Endothelial cell of umbilical vein (primary cell): Measurements from ENCODE around the gene CPLX1. TPM values are rescaled to one million over a fixed set of nuclear protein-coding genes. Genes with fewer than 3 reads are reported as not detected.

Experiments
- BruUV-seq: library from RNA; stranded (reverse); fragments of 400-500 nt; replicated peaks from 2 replicates; lab custom pipeline; 2021; lab: Mats Ljungman, UMichigan
- CTCF ChIA-PET: fragments of 300-600, 350-600 bp; sonication (Branson Sonifier 250); formaldehyde crosslinking; loops from one replicate; lab custom pipeline; 2021; ENCODE audit warnings: antibody characterized with exemption, inconsistent platforms; lab: Charles Lee
- POLR2A ChIA-PET: fragments of 300-600, 350-600 bp; sonication (Branson Sonifier 250); formaldehyde crosslinking; loops from one replicate; lab custom pipeline; 2021; ENCODE audit warnings: antibody characterized with exemption, inconsistent platforms; lab: Charles Lee
- DNase-seq: peaks from one replicate; pipeline ENCODE4 v3.0.0-alpha.2; 2011; ENCODE audit warnings: low read depth, low spot score
- FAIRE-seq: peaks from 2 replicates; lab custom pipeline; 2011; peaks lifted over from hg19 to GRCh38; lab: Jason Lieb, UNC
- H2AFZ ChIP-seq: 2 replicates; pipeline ENCODE4 v1.6.0; 2012; ENCODE audit warnings: low read depth, low read length, control low read depth, inconsistent platforms
- H3K27ac ChIP-seq: 2 replicates; pipeline ENCODE4 v1.5.1; 2011; ENCODE audit warnings: low read depth, mild to moderate bottlenecking, control low read depth, low read length, moderate library complexity; ENCODE audit not compliant: insufficient read depth
- H3K27me3 ChIP-seq, 2 experiments: 2 replicates each; pipeline versions ENCODE4 v1.6.0 to v1.6.1; 2011; ENCODE audit warnings: low read length in 2 of 2, mixed read lengths in 1 of 2; ENCODE audit not compliant: control insufficient read depth in 2 of 2, insufficient read depth in 2 of 2
- H3K36me3 ChIP-seq, 2 experiments: 2 replicates in 1 of 2; 3 replicates in 1 of 2; pipeline ENCODE4 v1.5.1; 2011; ENCODE audit warnings: low read length in 2 of 2, mild to moderate bottlenecking in 1 of 2, moderate library complexity in 1 of 2; ENCODE audit not compliant: control insufficient read depth in 2 of 2, insufficient read depth in 2 of 2; ENCODE audit errors: extremely low read depth in 1 of 2
- H3K4me1 ChIP-seq: 3 replicates; pipeline ENCODE4 v1.5.1; 2011; ENCODE audit warnings: mild to moderate bottlenecking, low read length; ENCODE audit not compliant: control insufficient read depth, insufficient read depth; ENCODE audit errors: extremely low read depth
- H3K4me2 ChIP-seq: 2 replicates; pipeline ENCODE4 v1.6.1; 2011; ENCODE audit warnings: low read length, control low read depth, mixed read lengths; ENCODE audit not compliant: insufficient read depth
- H3K4me3 ChIP-seq, 3 experiments: fragments of 200-600 bp in 1 of 3; sonication (generic), shearing (Covaris generic) in 1 of 3; replicated peaks in 1 of 3; 2 replicates each; pipeline ENCODE4 v1.5.1; 2011 to 2016; ENCODE audit warnings: control low read depth in 3 of 3, low read length in 3 of 3, mild to moderate bottlenecking in 2 of 3, inconsistent platforms in 1 of 3, low read depth in 1 of 3, moderate library complexity in 1 of 3; ENCODE audit not compliant: insufficient read depth in 1 of 3
- H3K79me2 ChIP-seq: 2 replicates; pipeline ENCODE4 v1.6.0; 2012; ENCODE audit warnings: low read length, inconsistent platforms; ENCODE audit not compliant: control insufficient read depth, insufficient read depth
- H3K9ac ChIP-seq: replicated peaks from 2 replicates; pipeline ENCODE3; 2011; ENCODE audit warnings: low read length, control low read depth; ENCODE audit not compliant: insufficient read depth; ENCODE audit errors: extremely low read depth
- H3K9me1 ChIP-seq: replicated peaks from 3 replicates; pipeline ENCODE4 v1.6.0; 2011; ENCODE audit warnings: mild to moderate bottlenecking, low read length; ENCODE audit not compliant: control insufficient read depth, insufficient read depth; ENCODE audit errors: extremely low read depth
- H3K9me3 ChIP-seq: replicated peaks from 2 replicates; pipeline ENCODE4 v1.5.1; 2012; ENCODE audit warnings: low read length, inconsistent platforms; ENCODE audit not compliant: control insufficient read depth, insufficient read depth
- H4K20me1 ChIP-seq: replicated peaks from 2 replicates; pipeline ENCODE3; 2011; ENCODE audit warnings: mild to moderate bottlenecking, low read length; ENCODE audit not compliant: control insufficient read depth, insufficient read depth; ENCODE audit errors: extremely low read depth
- EZH2 ChIP-seq: IDR thresholded peaks from 2 replicates; pipeline ENCODE4 v1.6.1; 2012; ENCODE audit warnings: borderline replicate concordance, low read depth, mild to moderate bottlenecking, moderate library complexity, low read length, inconsistent platforms; ENCODE audit not compliant: severe bottlenecking
- FOS ChIP-seq: IDR thresholded peaks from 2 replicates; pipeline ENCODE4 v1.6.1; 2011; ENCODE audit warnings: mild to moderate bottlenecking, low read length, moderate library complexity, borderline replicate concordance; ENCODE audit not compliant: insufficient read depth
- GATA2 ChIP-seq: IDR thresholded peaks from 2 replicates; pipeline ENCODE4 v1.7.0; 2011; ENCODE audit warnings: low read depth, mild to moderate bottlenecking, moderate library complexity, mixed read lengths, low read length; ENCODE audit not compliant: insufficient read length, insufficient read depth
- JUN ChIP-seq: IDR thresholded peaks from 2 replicates; pipeline ENCODE4 v1.6.1; 2011; ENCODE audit warnings: borderline replicate concordance, low read depth; ENCODE audit not compliant: insufficient read length, insufficient read depth
- MYC ChIP-seq: IDR thresholded peaks from one replicate; pipeline ENCODE4 v1.6.1; 2011; ENCODE audit warnings: mild to moderate bottlenecking, low read depth, low read length
- POLR2A ChIP-seq: IDR thresholded peaks from 2 replicates; pipeline ENCODE4 v1.6.1; 2012; ENCODE audit warnings: low read depth, mild to moderate bottlenecking, control low read depth, low read length
- POLR2AphosphoS5 ChIP-seq: IDR thresholded peaks from 2 replicates; pipeline ENCODE4 v1.6.1; 2012; ENCODE audit warnings: low read depth, mild to moderate bottlenecking, control low read depth, low read length, moderate library complexity; ENCODE audit not compliant: insufficient read depth
- dilution Hi-C: fragments of 300-500 bp; cut with MboI; formaldehyde crosslinking; loops from one replicate; pipeline ENCODE4 v1.15.0; 2019; ENCODE audit warnings: low sequenced_read_pairs; ENCODE audit not compliant: extremely low pct_ligation_motif_present
- intact Hi-C: fragments of 100-400 bp; cut with micrococcal nuclease; formaldehyde crosslinking; loops from one replicate; pipeline ENCODE4 v1.10.0; 2022
- polyA plus RNA-seq, 4 experiments: library from polyadenylated mRNA; depleted of rRNA in 3 of 4; stranded (reverse) in 3 of 4; unstranded in 1 of 4; fragments of >200 nt; gene quantifications; 2 replicates each; pipeline versions ENCODE4 v1.2.1 to v1.2.3, GENCODE V29; 2011 to 2012; ENCODE audit warnings: missing spikeins in 1 of 4
- total RNA-seq: library from RNA; stranded (reverse); gene quantifications from 2 replicates; pipeline ENCODE4 v1.2.3, GENCODE V29; 2021
- TF ChIP-seq, protein P1 (sequence below), 2 donors: IDR thresholded peaks; 1 replicate in 1 of 2; 2 replicates in 1 of 2; pipeline ENCODE4 v1.5.1; 2011; ENCODE audit warnings: low read length in 2 of 2, mild to moderate bottlenecking in 2 of 2, moderate library complexity in 2 of 2, control low read depth in 1 of 2, inconsistent platforms in 1 of 2, low read depth in 1 of 2; ENCODE audit not compliant: insufficient read depth in 1 of 2; ENCODE audit errors: extremely low read depth in 1 of 2
- TF ChIP-seq, protein P2 (sequence below): IDR thresholded peaks from 2 replicates; pipeline ENCODE4 v1.6.1; 2011; ENCODE audit not compliant: insufficient read depth, insufficient read length

The CPLX1 gene
- total and polyA plus RNA-seq, 2 donors (not counting 3 experiments of a cell fraction or from before 2014, with no cell fraction given) = 1.0 to 1.8 TPM

DNA sequence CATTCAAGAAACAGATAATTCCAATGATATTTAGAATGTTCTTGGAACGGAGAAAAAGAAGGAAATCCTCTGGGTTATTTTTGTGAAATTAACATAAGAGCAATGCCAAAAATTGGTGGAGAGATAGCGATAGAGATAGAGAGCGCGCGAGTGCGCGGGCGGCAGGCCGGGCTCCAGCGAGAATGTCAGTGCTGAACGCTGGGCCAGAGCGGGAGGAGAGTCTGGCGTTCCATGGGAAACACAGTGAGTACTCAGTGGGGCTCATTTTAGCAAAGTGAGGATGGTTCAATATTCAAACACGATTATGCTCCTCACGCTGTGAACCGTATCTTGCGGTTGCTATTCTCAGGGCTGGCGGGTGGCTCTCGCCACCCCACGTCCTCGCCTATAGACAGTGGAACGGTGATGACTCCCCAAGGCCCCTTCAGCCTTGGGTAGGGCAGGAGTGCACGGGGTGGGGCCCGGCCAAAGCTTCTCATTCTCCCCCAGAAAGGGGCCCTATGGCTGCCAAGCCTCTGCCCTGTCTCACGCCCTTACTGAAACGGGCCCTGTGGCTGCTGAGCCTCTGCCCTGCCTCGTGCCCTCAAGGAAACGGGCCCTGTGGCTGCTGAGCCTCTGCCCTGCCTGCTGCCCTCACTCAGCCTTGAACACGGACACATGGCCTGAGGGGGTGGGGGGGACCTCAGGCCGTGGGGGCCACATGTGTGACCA, 16.9 kb downstream of the CPLX1 start:
- intact Hi-C loops (no loop called here), dilution Hi-C loops (no loop called here)
- Histone ChIP-seq H3K9me3 (no peaks in the 10 kb centered on the region), H3K4me3 (no peak overlapping the region), H3K4me1 (no peaks in the 10 kb centered on the region), H2AFZ (no peak overlapping the region), H3K27me3 (peaks cover 0 to 6% of the 10 kb centered on the region in 2 experiments), H3K4me2 (no peak overlapping the region), H3K79me2 (no peaks in the 10 kb centered on the region), H3K27ac (no peak overlapping the region), H3K9ac (no peak overlapping the region), H3K36me3 (no peaks in the 10 kb centered on the region), H4K20me1 (no peaks in the 10 kb centered on the region), H3K9me1 (no peaks in the 10 kb centered on the region)
- TF ChIP-seq POLR2A (no peak), MYC (no peak), GATA2 (no peak), POLR2AphosphoS5 (no peak)
- DNase-seq (no peak), FAIRE-seq (no peak)
- BruUV-seq = no TSS peak
- CTCF ChIA-PET = no interaction called here
- POLR2A ChIA-PET = no interaction called here

DNA sequence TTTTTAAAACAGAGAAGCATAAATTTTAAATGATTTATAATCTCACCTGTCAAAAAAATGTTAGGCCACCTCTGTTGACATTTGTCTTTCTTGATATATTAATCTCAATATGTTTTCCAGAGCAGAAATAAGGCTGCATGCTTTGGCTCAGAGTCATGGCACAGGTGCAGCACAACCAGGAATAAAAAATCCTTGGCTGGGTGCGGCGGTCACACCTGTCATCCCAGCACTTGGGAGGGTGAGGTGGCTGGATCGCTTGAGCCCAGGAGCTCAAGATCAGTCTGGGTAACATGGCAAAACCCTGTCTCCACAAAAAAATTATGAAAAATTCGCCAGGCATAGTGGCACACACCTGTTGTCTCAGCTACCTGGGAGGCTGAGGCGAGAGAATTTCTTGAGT, 18.1 kb downstream of the CPLX1 start:
- Histone ChIP-seq H3K4me3 (no peak overlapping the region), H2AFZ (no peak overlapping the region), H3K27me3 (peaks cover 0 to 7% of the 10 kb centered on the region in 2 experiments), H3K9me1 (no peaks in the 10 kb centered on the region), H3K36me3 (no peaks in the 10 kb centered on the region), H4K20me1 (no peaks in the 10 kb centered on the region), H3K4me1 (no peaks in the 10 kb centered on the region), H3K79me2 (no peaks in the 10 kb centered on the region), H3K9me3 (no peaks in the 10 kb centered on the region), H3K4me2 (no peak overlapping the region), H3K27ac (no peak overlapping the region), H3K9ac (no peak overlapping the region)
- ChIA-PET POLR2A (no interaction called here), CTCF (no interaction called here)
- FAIRE-seq (no peak), DNase-seq (no peak)
- no peak for TF ChIP-seq POLR2A
- TF ChIP-seq, protein P1, sequence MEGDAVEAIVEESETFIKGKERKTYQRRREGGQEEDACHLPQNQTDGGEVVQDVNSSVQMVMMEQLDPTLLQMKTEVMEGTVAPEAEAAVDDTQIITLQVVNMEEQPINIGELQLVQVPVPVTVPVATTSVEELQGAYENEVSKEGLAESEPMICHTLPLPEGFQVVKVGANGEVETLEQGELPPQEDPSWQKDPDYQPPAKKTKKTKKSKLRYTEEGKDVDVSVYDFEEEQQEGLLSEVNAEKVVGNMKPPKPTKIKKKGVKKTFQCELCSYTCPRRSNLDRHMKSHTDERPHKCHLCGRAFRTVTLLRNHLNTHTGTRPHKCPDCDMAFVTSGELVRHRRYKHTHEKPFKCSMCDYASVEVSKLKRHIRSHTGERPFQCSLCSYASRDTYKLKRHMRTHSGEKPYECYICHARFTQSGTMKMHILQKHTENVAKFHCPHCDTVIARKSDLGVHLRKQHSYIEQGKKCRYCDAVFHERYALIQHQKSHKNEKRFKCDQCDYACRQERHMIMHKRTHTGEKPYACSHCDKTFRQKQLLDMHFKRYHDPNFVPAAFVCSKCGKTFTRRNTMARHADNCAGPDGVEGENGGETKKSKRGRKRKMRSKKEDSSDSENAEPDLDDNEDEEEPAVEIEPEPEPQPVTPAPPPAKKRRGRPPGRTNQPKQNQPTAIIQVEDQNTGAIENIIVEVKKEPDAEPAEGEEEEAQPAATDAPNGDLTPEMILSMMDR (IDR thresholded peaks at IDR 0.05; ENCODE audit: extremely low read depth in 1 of 2, insufficient read depth in 1 of 2, low read depth in 1 of 2, low read length in 2 of 2) = no peak
- no peak for TF ChIP-seq EZH2
- TF ChIP-seq POLR2AphosphoS5 = no peak
- TF ChIP-seq, protein P2, sequence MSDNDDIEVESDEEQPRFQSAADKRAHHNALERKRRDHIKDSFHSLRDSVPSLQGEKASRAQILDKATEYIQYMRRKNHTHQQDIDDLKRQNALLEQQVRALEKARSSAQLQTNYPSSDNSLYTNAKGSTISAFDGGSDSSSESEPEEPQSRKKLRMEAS = no peak
- TF ChIP-seq GATA2 = no peak
- no peak for TF ChIP-seq FOS
- no peak for TF ChIP-seq MYC
- TF ChIP-seq JUN = no peak
- intact Hi-C loops = no loop called here
- BruUV-seq = no TSS peak
- dilution Hi-C loops = no loop called here
